GM08714 (cell line): ENCODE data around the gene HMG20A.

Experiments used
- H3K4me3 ChIP-seq: fragments of 200-500 bp; sonication (Bioruptor generic); 2 replicates; pipeline ENCODE4 v1.5.1; 2014; ENCODE audit warnings: mild to moderate bottlenecking, low read length, inconsistent platforms
- ZNF274 ChIP-seq: IDR thresholded peaks from 2 replicates; pipeline ENCODE4 v1.6.1; 2012; ENCODE audit warnings: mild to moderate bottlenecking, low read depth, low read length

Gene HMG20A

DNA sequence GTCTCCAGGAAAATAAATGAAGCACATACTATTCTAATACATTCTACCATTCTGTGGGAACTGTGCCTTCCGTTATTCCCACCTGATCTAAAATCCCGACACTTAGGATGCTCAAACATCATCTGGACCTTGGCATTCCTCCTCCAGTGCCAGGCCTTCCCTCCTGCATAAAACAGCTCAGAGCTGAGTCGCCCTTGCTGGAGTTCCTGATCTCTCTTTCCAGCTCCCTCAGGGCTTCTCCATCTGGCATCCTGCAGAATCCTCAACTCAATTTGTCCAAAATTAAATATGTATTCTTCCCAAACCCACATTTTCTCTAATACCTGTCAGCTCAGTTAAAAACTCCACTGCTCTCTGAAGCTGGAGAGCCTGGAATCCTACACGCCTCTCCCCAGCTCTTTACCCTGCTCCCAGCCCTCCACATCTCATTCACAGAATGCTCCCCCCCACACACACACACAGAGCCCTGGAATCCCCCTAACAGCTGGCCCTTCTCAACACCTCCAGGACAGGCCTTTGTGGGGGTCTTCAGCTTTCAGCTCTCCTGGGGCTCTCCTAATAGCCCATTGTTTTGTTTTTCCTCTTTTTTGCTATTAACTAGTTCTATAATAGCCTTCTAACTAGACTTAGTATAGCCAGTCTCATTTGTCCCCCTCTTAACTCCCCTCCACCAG, 78.5 kb downstream of the HMG20A start:
- H3K4me3 ChIP-seq = no peak overlapping the region
- no peak for TF ChIP-seq ZNF274

DNA sequence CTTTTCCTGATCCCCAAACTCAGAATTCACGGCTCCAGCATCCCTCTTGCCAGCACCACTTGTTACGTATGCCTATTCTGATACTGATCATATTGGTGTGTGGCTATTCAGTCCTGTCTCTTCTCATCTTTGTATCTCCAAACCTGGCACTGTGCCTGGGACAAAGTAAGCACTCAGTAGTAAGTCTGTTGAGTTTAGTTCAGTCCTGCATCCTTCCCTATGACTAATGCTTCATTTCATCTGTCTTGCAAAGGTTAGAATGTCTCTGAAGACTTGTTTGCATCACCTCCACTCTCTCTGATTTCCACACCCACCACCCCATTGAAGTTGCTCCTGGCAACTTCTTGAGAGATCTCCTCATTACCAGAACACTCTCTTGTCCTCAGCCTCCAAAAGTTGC, 80.3 kb downstream of the HMG20A start:
- no peak for TF ChIP-seq ZNF274
- H3K4me3 ChIP-seq = no peak overlapping the region

DNA sequence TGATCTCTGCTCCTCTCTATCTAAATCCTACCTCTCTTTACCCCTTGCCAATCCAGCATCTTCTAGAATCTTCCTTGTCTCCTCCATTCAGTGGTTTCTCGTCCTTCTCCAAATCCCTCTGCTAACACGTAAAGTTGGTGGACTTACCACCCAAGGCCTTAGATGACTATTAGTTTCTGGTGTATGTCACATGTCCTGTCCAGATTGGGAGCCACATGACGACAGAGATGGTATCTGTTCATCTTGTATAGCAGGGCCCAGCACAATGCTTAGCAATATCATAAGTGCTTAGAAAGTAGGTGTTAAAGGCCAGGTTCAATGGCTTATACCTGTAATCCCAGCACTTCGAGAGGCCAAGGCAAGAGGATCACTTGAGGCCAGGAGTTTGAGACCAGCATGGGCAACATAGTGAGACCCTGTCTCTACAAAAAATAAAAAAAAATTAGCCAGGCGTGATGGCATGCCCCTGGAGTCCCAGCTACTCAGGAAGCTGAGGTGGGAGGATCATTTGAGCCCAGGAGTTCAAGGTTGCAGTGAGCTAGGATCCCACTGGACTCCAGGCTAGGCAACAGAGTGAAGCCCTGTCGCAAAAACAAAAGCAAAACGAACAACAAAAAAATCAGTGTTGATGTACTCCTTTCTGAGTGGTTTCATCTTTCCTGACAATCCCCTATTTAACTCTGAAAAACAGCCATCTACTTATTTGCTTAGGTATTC, 81.8 kb downstream of the HMG20A start:
- no peak for TF ChIP-seq ZNF274

DNA sequence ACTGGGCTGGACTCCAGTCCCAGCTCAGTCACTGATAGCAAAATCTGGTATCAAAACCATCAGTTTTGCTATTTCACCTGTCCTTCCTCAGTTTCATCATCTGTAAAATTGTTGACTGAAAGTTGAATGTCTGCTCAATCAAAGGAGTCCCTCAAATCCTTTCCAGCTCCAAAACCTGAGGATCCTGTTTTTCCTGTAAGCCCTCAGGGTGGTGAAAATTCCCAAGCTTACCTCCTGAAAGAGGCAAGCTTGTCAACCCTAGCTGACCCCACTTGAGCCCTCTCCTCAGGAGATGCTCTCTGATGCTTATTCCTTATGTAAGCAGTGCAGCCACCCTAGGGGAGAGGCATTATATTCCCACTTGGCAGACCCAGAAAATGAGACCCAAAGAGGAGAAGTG, 82.6 kb downstream of the HMG20A start:
- no peak for TF ChIP-seq ZNF274
- H3K4me3 ChIP-seq = no peak overlapping the region

More for the DNA sequence above, 81.8 kb downstream of the HMG20A start:
- H3K4me3 ChIP-seq = no peak overlapping the region

DNA sequence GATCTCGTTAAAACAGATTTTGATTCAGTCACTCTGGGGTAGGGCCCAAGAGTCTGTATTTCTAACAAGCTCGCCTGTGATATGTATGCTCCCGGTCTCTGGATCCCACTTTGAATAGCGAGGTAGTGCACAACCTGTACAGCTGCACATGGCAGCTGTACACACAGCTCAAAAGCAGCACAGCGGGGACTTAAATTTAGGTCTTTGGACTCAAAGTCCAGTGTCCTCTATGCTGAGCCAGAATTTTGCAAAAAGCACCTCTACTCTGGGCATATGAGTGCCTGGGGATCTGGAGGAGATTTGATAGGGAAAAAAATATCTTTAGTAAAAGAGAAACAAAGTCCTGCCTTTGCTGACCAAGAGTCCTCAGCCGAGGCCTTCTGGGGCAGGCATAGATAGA, 83.1 kb downstream of the HMG20A start:
- H3K4me3 ChIP-seq = no peak overlapping the region
- no peak for TF ChIP-seq ZNF274

DNA sequence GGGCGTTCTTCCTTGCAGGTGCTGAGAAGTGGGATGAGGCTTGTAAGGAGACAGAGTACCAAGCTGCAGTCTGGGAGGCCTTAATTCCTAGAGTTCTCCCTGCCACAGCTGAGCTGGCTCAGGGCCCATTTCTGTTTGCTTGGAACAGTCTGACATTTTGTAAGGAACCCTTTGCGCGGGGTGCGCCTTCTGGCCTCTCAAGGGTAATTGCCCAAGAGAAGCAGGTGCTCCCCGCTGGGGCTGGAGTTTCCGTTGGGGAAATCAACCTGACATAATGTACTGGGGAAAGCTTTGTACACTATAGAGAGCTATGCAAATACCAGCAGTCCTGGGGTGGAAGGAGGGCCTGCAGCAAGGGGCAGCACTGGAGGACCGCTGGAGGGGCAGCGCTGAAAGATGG, 83.6 kb downstream of the HMG20A start:
- H3K4me3 ChIP-seq = no peak overlapping the region
- no peak for TF ChIP-seq ZNF274

DNA sequence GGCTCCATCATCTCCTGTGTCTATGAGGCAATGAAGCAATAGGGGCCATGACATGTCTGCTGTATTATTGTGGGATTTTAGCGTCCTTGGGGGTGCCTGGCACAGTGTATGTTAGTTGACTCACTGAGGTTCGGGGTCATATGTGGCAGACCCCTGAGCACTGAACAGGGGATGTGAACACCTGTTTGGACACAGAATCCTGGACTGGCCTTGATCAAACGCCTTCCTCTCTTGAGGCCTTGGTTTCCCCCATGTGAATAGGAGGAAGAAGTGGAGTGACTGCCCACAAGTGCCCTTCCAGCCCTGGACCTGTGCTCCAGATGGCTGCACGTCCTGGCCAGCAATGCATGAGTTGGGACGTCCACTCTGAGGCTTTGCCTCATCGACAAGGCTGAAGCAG, 84.2 kb downstream of the HMG20A start:
- TF ChIP-seq ZNF274 = no peak
- H3K4me3 ChIP-seq = no peak overlapping the region

DNA sequence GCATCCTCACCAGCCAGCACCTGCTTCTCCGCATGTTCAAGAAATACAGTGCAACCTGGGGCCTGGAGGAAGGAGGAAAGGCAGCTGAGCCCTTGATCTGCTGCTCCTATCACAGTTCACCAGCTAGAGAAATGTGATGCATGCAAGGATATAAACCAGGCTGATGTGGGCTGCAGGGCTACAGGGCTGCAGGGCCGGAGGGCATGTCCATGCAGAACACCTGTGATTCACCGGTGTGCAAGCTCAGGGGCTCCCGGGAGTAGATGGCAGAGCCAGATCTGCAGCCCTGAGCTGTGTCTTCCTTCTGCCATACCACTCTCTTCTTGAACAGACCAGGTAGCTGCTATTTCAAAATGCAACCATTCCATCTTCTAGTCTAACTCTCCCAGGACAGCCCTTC, 84.9 kb downstream of the HMG20A start:
- H3K4me3 ChIP-seq = no peak overlapping the region
- TF ChIP-seq ZNF274 = no peak

DNA sequence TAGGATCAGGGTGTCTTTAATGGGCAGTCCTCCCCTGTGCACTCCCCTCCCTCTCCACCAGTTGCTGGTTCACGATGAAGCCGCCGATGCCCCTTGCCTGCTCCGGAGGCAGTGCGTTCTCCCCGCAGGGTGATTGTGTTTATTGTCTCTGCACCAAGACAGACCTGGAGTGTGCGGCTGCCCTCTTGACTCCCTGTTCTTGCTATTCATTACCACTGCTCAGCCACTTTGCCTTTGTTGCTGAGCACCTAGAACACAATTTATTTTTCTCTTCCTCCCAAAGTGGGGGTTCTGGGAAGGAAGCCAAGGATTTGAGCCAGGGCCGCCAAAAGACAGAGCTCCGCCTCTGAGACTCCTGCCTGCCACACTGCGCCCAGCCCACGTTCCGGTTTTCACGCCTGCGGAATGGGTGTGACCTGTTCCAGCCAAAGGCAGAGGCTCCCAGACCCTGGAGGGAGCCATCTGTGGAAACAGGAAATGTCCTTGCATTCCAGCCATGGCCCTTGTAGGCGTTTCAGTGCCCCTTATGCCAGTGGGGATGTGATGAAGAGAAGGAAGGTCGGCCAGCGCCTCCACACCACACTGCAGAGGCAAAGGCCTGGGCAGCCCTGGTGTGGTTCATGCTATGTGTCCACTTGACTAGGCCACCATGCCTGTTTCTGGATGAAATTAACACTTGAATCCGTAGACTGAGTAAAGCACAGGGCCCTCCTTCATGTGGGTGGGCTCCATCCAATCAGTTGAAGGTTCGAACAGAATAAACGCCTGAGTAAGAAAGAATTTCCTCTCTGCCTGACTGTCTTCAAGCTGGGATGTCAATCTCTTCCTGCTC, 85.8 kb downstream of the HMG20A start:
- TF ChIP-seq ZNF274 = no peak
- H3K4me3 ChIP-seq = no peak overlapping the region

DNA sequence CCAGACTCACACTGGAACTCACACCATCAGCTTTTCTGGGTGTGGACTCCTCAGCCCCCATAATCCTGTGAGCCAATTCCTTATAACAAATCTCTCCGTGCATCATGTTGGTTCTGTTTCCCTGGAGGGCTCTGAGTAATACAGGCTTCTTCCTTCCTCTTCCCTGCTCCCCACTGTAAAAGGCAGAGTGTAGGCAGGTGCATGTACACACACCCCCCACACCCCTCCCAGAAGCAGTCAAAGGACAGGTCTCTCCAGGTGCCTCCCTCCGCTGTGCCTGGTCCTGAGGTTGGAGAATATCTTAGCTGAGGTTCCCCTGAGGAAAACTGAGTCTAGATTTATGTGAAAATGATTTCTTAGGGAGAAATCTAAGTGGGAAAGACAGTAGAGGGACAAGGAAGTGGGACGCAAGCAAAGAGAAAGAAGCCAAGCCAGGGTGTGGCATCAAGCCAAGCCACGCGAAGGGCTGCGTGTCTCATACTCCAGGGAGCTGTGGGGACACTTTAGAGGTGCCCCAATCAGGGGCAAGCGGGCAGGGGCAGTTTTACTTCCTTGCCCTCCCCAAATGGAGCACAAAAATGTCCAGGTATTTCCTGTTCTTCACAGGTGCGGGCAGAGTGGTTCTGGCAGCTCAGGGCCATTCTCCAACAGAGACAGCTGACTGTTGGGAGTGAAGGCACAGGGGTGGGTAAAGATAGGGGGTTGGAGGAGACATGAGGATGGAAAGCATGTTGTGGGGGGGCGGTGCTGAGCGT, 86.6 kb downstream of the HMG20A start:
- TF ChIP-seq ZNF274 = no peak
- no peak overlapping the region; the same call in 1 of the 2 replicates for H3K4me3 ChIP-seq

DNA sequence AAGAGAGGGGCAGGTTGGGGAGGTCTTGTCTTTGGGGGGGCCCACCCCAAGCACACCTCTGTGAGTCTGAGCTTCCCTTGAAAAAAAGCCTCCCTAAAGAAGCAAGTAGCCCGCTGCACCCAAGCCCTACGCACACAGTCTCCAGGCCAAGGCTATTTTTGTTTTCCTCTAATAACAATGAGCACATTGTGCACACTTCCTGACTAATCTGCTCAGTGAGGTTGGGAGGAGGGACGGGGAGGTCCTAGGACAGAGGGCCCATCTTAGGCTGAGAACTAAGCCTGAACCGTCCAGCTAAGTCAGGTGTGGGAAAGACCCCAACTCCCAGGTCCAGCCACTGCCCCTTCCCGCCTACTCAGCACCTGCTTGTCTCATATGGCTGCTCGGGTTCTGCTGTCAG, 87.2 kb downstream of the HMG20A start:
- no peak overlapping the region for H3K4me3 ChIP-seq
- TF ChIP-seq ZNF274 = no peak

DNA sequence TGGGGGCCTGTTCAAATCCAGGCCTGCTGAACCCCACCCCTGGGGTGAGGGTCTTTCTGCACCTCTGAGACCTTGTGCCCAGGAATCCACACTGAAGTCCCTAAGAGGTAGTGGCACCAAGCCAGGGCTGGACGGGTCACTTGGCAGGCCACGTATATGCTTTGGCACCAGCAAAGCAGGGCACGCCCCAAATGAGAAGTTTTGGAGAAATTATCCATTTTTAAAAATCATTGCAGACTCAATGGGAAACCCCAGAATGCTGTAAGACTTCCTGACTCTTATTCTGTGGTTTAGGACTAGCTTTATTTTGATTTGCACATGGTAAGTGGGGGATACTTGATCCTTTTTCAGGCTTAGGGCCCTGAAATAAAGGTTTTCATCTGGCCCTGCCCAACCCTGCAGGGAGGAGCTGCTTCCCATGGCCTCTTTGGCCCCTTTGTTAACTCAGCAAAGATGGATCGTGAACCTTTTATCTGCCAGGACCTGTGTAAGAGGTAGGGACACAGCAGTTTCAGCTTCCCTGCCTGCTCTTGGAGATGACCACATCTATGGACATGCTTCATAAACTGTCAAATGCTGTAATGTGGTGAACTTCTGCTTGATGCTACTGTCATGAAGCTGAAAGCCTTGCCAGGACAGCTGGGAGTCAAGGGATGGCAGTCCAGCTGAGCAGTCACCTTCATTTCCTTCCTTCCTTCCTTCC, 88.0 kb downstream of the HMG20A start:
- TF ChIP-seq ZNF274 = no peak

More for the DNA sequence above, 88.0 kb downstream of the HMG20A start:
- no peak overlapping the region for H3K4me3 ChIP-seq
